ENCODE measurements around the gene TMOD1.
"Not testable (repeated sequence)": the region's sequence is repeated elsewhere in the genome, so short reads cannot be mapped to it uniquely, and the experiment has no call there.

GRCh38 chr9:97586909-97587308 lies 85.4 kb downstream of the TMOD1 start:
- not testable (repeated sequence) for TF ChIP-seq CTCF (IDR thresholded peaks at IDR 0.05); SMC3 (IDR thresholded peaks at IDR 0.05; ENCODE audit: low read depth, low read length); ELF1 (IDR thresholded peaks at IDR 0.05); GABPA (IDR thresholded peaks at IDR 0.05; ENCODE audit: low read depth); GATA2 (CRISPR knock-in tag; IDR thresholded peaks at IDR 0.05); EP300 (IDR thresholded peaks at IDR 0.05; ENCODE audit: borderline replicate concordance in 1 of 2, low read depth in 1 of 2, low read length in 1 of 2); POLR2AphosphoS5 (IDR thresholded peaks at IDR 0.05; ENCODE audit: low read depth, low read length)
